OCI-LY3 (cell line): ENCODE results near the gene ZNF223.

Experiments used
- EZH2phosphoT487 ChIP-seq: fragments of 200-600 bp; shearing (Covaris generic); IDR thresholded peaks from 2 replicates; pipeline ENCODE4 v1.6.1; 2018; ENCODE audit warnings: antibody characterized with exemption, mixed run types, low read depth
- TF ChIP-seq, protein P1 (sequence below): fragments of 200-600, 300-600 bp; sonication (generic); IDR thresholded peaks from 2 replicates; pipeline ENCODE4 v1.5.1; 2014; ENCODE audit warnings: antibody characterized with exemption, low read length, low read depth

DNA sequence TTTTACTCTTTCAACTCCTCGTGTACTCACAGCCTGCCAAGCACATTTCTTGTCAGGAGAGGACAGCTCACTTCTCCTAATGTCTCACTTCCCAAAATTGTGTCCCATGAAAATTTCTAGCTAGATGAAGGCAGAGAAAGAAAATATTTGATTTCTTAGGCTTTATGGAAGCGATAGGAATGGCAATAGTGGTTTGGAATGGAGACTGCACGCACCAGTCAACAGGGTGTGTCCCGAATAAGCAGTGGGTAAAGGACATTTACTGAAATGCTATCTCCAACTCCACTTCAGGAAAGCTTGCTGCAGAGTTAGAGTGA is 27.0 kb upstream of the ZNF223 start:
- TF ChIP-seq, protein P1, sequence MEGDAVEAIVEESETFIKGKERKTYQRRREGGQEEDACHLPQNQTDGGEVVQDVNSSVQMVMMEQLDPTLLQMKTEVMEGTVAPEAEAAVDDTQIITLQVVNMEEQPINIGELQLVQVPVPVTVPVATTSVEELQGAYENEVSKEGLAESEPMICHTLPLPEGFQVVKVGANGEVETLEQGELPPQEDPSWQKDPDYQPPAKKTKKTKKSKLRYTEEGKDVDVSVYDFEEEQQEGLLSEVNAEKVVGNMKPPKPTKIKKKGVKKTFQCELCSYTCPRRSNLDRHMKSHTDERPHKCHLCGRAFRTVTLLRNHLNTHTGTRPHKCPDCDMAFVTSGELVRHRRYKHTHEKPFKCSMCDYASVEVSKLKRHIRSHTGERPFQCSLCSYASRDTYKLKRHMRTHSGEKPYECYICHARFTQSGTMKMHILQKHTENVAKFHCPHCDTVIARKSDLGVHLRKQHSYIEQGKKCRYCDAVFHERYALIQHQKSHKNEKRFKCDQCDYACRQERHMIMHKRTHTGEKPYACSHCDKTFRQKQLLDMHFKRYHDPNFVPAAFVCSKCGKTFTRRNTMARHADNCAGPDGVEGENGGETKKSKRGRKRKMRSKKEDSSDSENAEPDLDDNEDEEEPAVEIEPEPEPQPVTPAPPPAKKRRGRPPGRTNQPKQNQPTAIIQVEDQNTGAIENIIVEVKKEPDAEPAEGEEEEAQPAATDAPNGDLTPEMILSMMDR, result no peak
- no peak for TF ChIP-seq EZH2phosphoT487
